Inflammatory macrophage treated with lipopolysaccharide for 1 hour (primary cell): ENCODE measurements around the gene GALNT17.

Source experiments
- DNase-seq, 2 donors: peaks; one replicate each; pipeline ENCODE4 v3.0.0-alpha.2; 2020 to 2022

The GALNT17 gene

GRCh38 chr7:71404726-71405345 lies 272.9 kb downstream of the GALNT17 start:
- no peak for DNase-seq

- no peak for DNase-seq
Observed at GRCh38 chr7:71408271-71408670, 276.3 kb downstream of the GALNT17 start.

- no peak for DNase-seq
Observed at GRCh38 chr7:71409550-71410157, 277.7 kb downstream of the GALNT17 start.

GRCh38 chr7:71411475-71411874 lies 279.5 kb downstream of the GALNT17 start:
- DNase-seq = no peak

GRCh38 chr7:71414490-71414889 lies 282.5 kb downstream of the GALNT17 start:
- no peak for DNase-seq

- no peak for DNase-seq
Observed at GRCh38 chr7:71419546-71420337, 287.8 kb downstream of the GALNT17 start.

GRCh38 chr7:71422104-71422503 lies 290.2 kb downstream of the GALNT17 start:
- DNase-seq = no peak

GRCh38 chr7:71424166-71425035 lies 292.5 kb downstream of the GALNT17 start:
- no peak for DNase-seq

GRCh38 chr7:71429083-71429482 lies 297.1 kb downstream of the GALNT17 start:
- no peak for DNase-seq

- no peak for DNase-seq
Observed at GRCh38 chr7:71430246-71430645, 298.3 kb downstream of the GALNT17 start.

GRCh38 chr7:71439321-71439720 lies 307.4 kb downstream of the GALNT17 start:
- DNase-seq = no peak

GRCh38 chr7:71442492-71443190 lies 310.7 kb downstream of the GALNT17 start:
- DNase-seq = no peak

- DNase-seq = no peak
Observed at GRCh38 chr7:71443191-71443530, 311.2 kb downstream of the GALNT17 start.

- no peak for DNase-seq
Observed at GRCh38 chr7:71444130-71444529, 312.2 kb downstream of the GALNT17 start.

GRCh38 chr7:71453630-71454029 lies 321.7 kb downstream of the GALNT17 start:
- no peak for DNase-seq

- DNase-seq = no peak
Observed at GRCh38 chr7:71454981-71455380, 323.0 kb downstream of the GALNT17 start.

GRCh38 chr7:71457021-71457420 lies 325.1 kb downstream of the GALNT17 start:
- no peak for DNase-seq

GRCh38 chr7:71457846-71458590 lies 326.1 kb downstream of the GALNT17 start:
- DNase-seq = no peak

- DNase-seq = no peak
Observed at GRCh38 chr7:71459132-71459531, 327.2 kb downstream of the GALNT17 start.

GRCh38 chr7:71461572-71461971 lies 329.6 kb downstream of the GALNT17 start:
- DNase-seq = no peak

- no peak for DNase-seq
Observed at GRCh38 chr7:71465741-71466189, 333.8 kb downstream of the GALNT17 start.
